ENCODE measurements around the gene PDPK1. TPM values are rescaled to one million over a fixed set of nuclear protein-coding genes. Genes with fewer than 3 reads are reported as not detected.

PDPK1 gene
- total RNA-seq, 1 donor, result 37.1 TPM

GRCh38 chr16:2518823-2519710, 18.8 kb upstream of the PDPK1 start:
- no peak for TF ChIP-seq CTCF (IDR thresholded peaks at IDR 0.05; ENCODE audit: insufficient read depth, low read depth, low read length)
- no peak for DNase-seq (ENCODE audit: low read depth)

GRCh38 chr16:2519711-2520080, 18.1 kb upstream of the PDPK1 start:
- TF ChIP-seq CTCF (IDR thresholded peaks at IDR 0.05; ENCODE audit: insufficient read depth, low read depth, low read length), result no peak
- no peak for DNase-seq (ENCODE audit: low read depth)
- peak overlapping the region; percentile 18 for H3K4me3 ChIP-seq (ENCODE audit: low read depth, low read length)

More at GRCh38 chr16:2518823-2519710, 18.8 kb upstream of the PDPK1 start:
- no peak overlapping the region for H3K4me3 ChIP-seq (ENCODE audit: low read depth, low read length)

- H3K4me3 ChIP-seq (ENCODE audit: low read depth, low read length), result peak within 1 kb of the TSS; percentile 70
- DNase-seq (ENCODE audit: low read depth), result peak; percentile 92
- no peak for TF ChIP-seq CTCF (IDR thresholded peaks at IDR 0.05; ENCODE audit: insufficient read depth, low read depth, low read length)
Measured at GRCh38 chr16:2520097-2520783, 17.6 kb upstream of the PDPK1 start, which contains the start of gene AMDHD2. AMDHD2 (plus strand) TSS chr16:2520371; CDS start chr16:2520459, 88 bp downstream.

- no peak for TF ChIP-seq CTCF (IDR thresholded peaks at IDR 0.05; ENCODE audit: insufficient read depth, low read depth, low read length)
- DNase-seq (ENCODE audit: low read depth), result no peak
- H3K4me3 ChIP-seq (ENCODE audit: low read depth, low read length), result peak overlapping the region; percentile 70
Measured at GRCh38 chr16:2520784-2521531, 16.9 kb upstream of the PDPK1 start.

GRCh38 chr16:2523801-2524231, 14.0 kb upstream of the PDPK1 start:
- no peak overlapping the region for H3K4me3 ChIP-seq (ENCODE audit: low read depth, low read length)
- DNase-seq (ENCODE audit: low read depth), result no peak
- TF ChIP-seq CTCF (IDR thresholded peaks at IDR 0.05; ENCODE audit: insufficient read depth, low read depth, low read length), result no peak

- DNase-seq (ENCODE audit: low read depth), result no peak
- no peak for TF ChIP-seq CTCF (IDR thresholded peaks at IDR 0.05; ENCODE audit: insufficient read depth, low read depth, low read length)
- no peak overlapping the region for H3K4me3 ChIP-seq (ENCODE audit: low read depth, low read length)
Measured at GRCh38 chr16:2524339-2524938, 13.4 kb upstream of the PDPK1 start.

Measured in fibroblast of villous mesenchyme (primary cell).